ENCODE data around the gene TAB2. TPM values are rescaled to one million over a fixed set of nuclear protein-coding genes. Genes with fewer than 3 reads are reported as not detected.
A peak's percentile ranks its signal among the peaks of the same experiment; 100 is the strongest.

Gene TAB2
- total RNA-seq, 1 donor from 2014 or later = 81.8 TPM

DNA sequence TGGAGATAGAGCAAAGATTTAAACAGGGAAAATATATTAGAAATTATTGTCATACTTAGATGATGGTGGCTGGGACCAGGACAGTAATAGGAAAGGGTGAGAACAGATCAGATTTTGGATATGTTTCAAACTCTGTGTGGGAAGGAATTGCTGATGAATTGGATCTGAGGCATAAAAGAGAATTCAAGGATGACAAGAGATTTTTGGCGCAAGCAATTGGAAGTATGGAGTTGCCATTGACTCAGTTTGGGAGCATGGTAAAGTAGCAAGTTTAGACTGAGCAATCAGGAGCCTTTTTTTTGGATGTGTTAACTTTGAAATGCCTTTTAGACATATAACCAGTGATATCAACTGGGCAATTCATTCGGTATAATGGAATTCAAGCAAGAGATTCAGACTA lies 14.4 kb downstream of the TAB2 start:
- H2AFZ ChIP-seq (ENCODE audit: low read depth, low read length) = no peak overlapping the region
- DNase-seq (ENCODE audit: low read depth) (peak; percentile 47), FAIRE-seq (no peak)
- Mint-ChIP-seq H3K27me3 (ENCODE audit: low read depth, unreplicated experiment) (no peaks in the 10 kb centered on the region), H3K36me3 (ENCODE audit: low read depth, unreplicated experiment) (peaks cover 5% of the 10 kb centered on the region), H3K4me3 (ENCODE audit: unreplicated experiment) (peak overlapping the region; percentile 41), H3K9me3 (ENCODE audit: unreplicated experiment) (peaks cover 3% of the 10 kb centered on the region), H3K4me1 (ENCODE audit: low read depth, unreplicated experiment) (peaks cover 68% of the 10 kb centered on the region), H3K27ac (ENCODE audit: unreplicated experiment) (peak overlapping the region; percentile 43)
- no peaks in the 10 kb centered on the region for H3K36me3 ChIP-seq (ENCODE audit: insufficient read depth, low read length)
- peak overlapping the region; percentile 5 for H3K4me2 ChIP-seq (ENCODE audit: low read length)
- no peak overlapping the region for H3K9ac ChIP-seq (ENCODE audit: low read length)
- no peaks in the 10 kb centered on the region for H3K9me3 ChIP-seq (ENCODE audit: insufficient read depth, low read depth, low read length)
- H4K20me1 ChIP-seq (ENCODE audit: insufficient read depth, low read length) = peaks cover 92% of the 10 kb centered on the region
- H3K79me2 ChIP-seq (ENCODE audit: insufficient read depth, low read length) = peaks cover 100% of the 10 kb centered on the region
- TF ChIP-seq EZH2 (IDR thresholded peaks at IDR 0.05; ENCODE audit: insufficient read depth, low read length) = no peak
- TF ChIP-seq, protein P1, sequence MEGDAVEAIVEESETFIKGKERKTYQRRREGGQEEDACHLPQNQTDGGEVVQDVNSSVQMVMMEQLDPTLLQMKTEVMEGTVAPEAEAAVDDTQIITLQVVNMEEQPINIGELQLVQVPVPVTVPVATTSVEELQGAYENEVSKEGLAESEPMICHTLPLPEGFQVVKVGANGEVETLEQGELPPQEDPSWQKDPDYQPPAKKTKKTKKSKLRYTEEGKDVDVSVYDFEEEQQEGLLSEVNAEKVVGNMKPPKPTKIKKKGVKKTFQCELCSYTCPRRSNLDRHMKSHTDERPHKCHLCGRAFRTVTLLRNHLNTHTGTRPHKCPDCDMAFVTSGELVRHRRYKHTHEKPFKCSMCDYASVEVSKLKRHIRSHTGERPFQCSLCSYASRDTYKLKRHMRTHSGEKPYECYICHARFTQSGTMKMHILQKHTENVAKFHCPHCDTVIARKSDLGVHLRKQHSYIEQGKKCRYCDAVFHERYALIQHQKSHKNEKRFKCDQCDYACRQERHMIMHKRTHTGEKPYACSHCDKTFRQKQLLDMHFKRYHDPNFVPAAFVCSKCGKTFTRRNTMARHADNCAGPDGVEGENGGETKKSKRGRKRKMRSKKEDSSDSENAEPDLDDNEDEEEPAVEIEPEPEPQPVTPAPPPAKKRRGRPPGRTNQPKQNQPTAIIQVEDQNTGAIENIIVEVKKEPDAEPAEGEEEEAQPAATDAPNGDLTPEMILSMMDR (IDR thresholded peaks at IDR 0.05; ENCODE audit: insufficient read depth, low read depth, low read length) = no peak
- H3K27me3 ChIP-seq (ENCODE audit: insufficient read depth, low read length) = no peaks in the 10 kb centered on the region
- H3K4me3 ChIP-seq (ENCODE audit: insufficient read depth, low read depth, low read length) = no peak overlapping the region
- no peak overlapping the region for H3K27ac ChIP-seq (ENCODE audit: low read depth, low read length)
- peaks cover 47% of the 10 kb centered on the region for H3K4me1 ChIP-seq (ENCODE audit: insufficient read depth, low read length)

DNA sequence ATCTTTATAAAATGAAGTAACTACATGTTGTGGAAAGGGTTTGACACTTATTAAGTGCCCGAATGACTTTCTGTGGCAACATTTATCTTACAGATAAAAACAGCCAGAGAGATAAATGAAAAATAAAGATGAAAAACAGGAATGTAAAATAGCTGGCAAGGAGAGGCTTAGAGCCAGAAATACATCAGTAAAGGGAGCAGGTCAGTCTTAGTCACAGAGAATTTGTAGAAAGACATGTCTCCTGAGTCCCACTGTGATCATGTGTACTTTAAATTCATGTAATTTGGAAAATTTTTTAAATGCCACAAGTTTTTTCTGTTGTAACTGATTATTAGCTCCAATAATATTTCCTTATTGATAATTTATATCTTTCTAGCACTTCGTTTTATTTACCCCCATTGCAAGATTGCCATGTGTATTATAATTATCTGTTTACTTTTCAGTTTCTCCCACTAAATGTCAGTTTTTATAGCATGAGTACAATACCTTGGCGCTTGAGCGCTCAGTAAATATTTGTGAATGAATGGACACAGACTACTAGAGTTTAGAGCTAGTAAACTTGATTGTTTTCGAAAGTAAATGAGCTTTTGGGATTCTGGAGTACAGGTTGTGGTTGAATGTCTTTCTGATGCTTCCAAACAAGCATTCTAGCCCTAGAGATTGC lies 15.2 kb downstream of the TAB2 start:
- Histone ChIP-seq H3K36me3 (ENCODE audit: insufficient read depth, low read length) (no peaks in the 10 kb centered on the region), H4K20me1 (ENCODE audit: insufficient read depth, low read length) (peaks cover 89% of the 10 kb centered on the region), H3K27ac (ENCODE audit: low read depth, low read length) (no peak overlapping the region), H3K27me3 (ENCODE audit: insufficient read depth, low read length) (no peaks in the 10 kb centered on the region), H3K4me3 (ENCODE audit: insufficient read depth, low read depth, low read length) (no peak overlapping the region), H2AFZ (ENCODE audit: low read depth, low read length) (no peak overlapping the region), H3K9me3 (ENCODE audit: insufficient read depth, low read depth, low read length) (no peaks in the 10 kb centered on the region), H3K9ac (ENCODE audit: low read length) (no peak overlapping the region), H3K4me2 (ENCODE audit: low read length) (peak overlapping the region; percentile 5), H3K4me1 (ENCODE audit: insufficient read depth, low read length) (peaks cover 51% of the 10 kb centered on the region), H3K79me2 (ENCODE audit: insufficient read depth, low read length) (peaks cover 100% of the 10 kb centered on the region)
- Mint-ChIP-seq H3K27me3 (ENCODE audit: low read depth, unreplicated experiment) (no peaks in the 10 kb centered on the region), H3K4me1 (ENCODE audit: low read depth, unreplicated experiment) (peaks cover 74% of the 10 kb centered on the region), H3K4me3 (ENCODE audit: unreplicated experiment) (peak overlapping the region; percentile 62), H3K9me3 (ENCODE audit: unreplicated experiment) (peaks cover 3% of the 10 kb centered on the region), H3K27ac (ENCODE audit: unreplicated experiment) (peak overlapping the region; percentile 8), H3K36me3 (ENCODE audit: low read depth, unreplicated experiment) (peaks cover 5% of the 10 kb centered on the region)
- DNase-seq (ENCODE audit: low read depth) = no peak
- no peak for FAIRE-seq
- TF ChIP-seq EZH2 (IDR thresholded peaks at IDR 0.05; ENCODE audit: insufficient read depth, low read length) = no peak
- TF ChIP-seq, protein P1 (IDR thresholded peaks at IDR 0.05; ENCODE audit: insufficient read depth, low read depth, low read length) = no peak

DNA sequence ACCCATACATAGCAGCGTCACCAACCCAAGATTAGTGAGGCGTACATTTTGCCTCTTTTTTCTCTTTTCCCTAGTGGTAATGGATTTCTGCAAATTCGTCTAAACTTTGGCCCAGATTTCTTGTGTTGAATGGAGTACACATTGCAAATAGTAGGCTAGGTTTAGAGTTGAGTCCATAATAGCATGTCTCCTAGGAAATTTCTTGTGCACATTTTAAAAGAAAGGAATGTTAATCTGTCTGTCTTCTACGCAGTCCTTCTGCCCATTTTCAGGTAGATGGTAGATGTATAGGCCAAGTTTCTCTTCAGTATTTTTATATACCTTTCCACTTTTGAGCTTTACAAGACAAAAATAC lies 15.7 kb downstream of the TAB2 start:
- Histone ChIP-seq H4K20me1 (ENCODE audit: insufficient read depth, low read length) (peaks cover 89% of the 10 kb centered on the region), H3K27me3 (ENCODE audit: insufficient read depth, low read length) (no peaks in the 10 kb centered on the region), H3K79me2 (ENCODE audit: insufficient read depth, low read length) (peaks cover 100% of the 10 kb centered on the region), H3K4me2 (ENCODE audit: low read length) (peak overlapping the region; percentile 5), H3K36me3 (ENCODE audit: insufficient read depth, low read length) (no peaks in the 10 kb centered on the region), H3K9ac (ENCODE audit: low read length) (no peak overlapping the region), H3K4me3 (ENCODE audit: insufficient read depth, low read depth, low read length) (no peak overlapping the region), H3K9me3 (ENCODE audit: insufficient read depth, low read depth, low read length) (no peaks in the 10 kb centered on the region), H3K27ac (ENCODE audit: low read depth, low read length) (no peak overlapping the region), H3K4me1 (ENCODE audit: insufficient read depth, low read length) (peaks cover 51% of the 10 kb centered on the region), H2AFZ (ENCODE audit: low read depth, low read length) (no peak overlapping the region)
- FAIRE-seq (no peak), DNase-seq (ENCODE audit: low read depth) (no peak)
- Mint-ChIP-seq H3K27me3 (ENCODE audit: low read depth, unreplicated experiment) (no peaks in the 10 kb centered on the region), H3K27ac (ENCODE audit: unreplicated experiment) (peak overlapping the region; percentile 8), H3K9me3 (ENCODE audit: unreplicated experiment) (peaks cover 3% of the 10 kb centered on the region), H3K4me3 (ENCODE audit: unreplicated experiment) (no peak overlapping the region), H3K36me3 (ENCODE audit: low read depth, unreplicated experiment) (peaks cover 5% of the 10 kb centered on the region), H3K4me1 (ENCODE audit: low read depth, unreplicated experiment) (peaks cover 79% of the 10 kb centered on the region)
- TF ChIP-seq, protein P1 (IDR thresholded peaks at IDR 0.05; ENCODE audit: insufficient read depth, low read depth, low read length) = no peak
- TF ChIP-seq EZH2 (IDR thresholded peaks at IDR 0.05; ENCODE audit: insufficient read depth, low read length) = no peak
